Measurements from ENCODE around the gene UBL5. TPM values are rescaled to one million over a fixed set of nuclear protein-coding genes. Genes with fewer than 3 reads are reported as not detected.

Gene UBL5
- total RNA-seq, 4 donors from 2014 or later = 177 to 258 (median 207) TPM

DNA sequence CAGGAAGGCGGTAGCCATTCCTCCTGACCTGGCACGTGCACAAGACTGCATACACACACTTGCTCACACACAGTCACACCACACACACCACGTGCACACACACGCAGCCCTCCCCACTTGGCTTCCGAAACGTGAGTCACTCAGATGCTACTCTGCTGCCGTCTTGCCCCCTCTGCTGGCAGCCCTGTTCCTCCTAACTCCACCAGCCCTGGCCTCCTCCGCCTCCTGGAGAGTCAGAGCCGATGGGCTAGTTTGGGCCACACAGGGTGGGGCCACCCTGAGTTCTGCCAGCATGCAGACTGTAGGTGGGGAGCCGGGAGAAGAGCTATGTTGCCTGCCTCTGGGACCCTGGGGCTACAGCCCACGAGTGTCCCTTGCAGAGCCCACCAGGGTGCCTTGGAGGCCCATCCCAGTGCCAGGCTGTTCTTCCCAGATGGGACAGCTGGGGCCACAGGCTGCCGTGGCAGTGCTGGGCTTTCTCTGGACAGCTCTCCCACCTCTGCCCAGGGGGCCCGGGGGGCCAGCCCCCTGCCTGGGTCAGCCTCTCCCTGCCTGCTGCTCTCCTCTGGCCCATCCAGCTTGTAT, 19.5 kb downstream of the UBL5 start:
- Histone ChIP-seq H3K27me3 (no peaks in the 10 kb centered on the region), H3K27ac (no peak overlapping the region), H3K36me3 (peaks cover 0 to 65% (median 0%) of the 10 kb centered on the region in 3 donors), H3K9me3 (no peaks in the 10 kb centered on the region), H3K4me1 (no peaks in the 10 kb centered on the region), H3K4me3 (no peak overlapping the region)
- TF ChIP-seq POLR2A (IDR thresholded peaks at IDR 0.05) = no peak
- TF ChIP-seq, protein P1, sequence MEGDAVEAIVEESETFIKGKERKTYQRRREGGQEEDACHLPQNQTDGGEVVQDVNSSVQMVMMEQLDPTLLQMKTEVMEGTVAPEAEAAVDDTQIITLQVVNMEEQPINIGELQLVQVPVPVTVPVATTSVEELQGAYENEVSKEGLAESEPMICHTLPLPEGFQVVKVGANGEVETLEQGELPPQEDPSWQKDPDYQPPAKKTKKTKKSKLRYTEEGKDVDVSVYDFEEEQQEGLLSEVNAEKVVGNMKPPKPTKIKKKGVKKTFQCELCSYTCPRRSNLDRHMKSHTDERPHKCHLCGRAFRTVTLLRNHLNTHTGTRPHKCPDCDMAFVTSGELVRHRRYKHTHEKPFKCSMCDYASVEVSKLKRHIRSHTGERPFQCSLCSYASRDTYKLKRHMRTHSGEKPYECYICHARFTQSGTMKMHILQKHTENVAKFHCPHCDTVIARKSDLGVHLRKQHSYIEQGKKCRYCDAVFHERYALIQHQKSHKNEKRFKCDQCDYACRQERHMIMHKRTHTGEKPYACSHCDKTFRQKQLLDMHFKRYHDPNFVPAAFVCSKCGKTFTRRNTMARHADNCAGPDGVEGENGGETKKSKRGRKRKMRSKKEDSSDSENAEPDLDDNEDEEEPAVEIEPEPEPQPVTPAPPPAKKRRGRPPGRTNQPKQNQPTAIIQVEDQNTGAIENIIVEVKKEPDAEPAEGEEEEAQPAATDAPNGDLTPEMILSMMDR (IDR thresholded peaks at IDR 0.05) = peak in 1 of 6 experiments; percentile 21
- DNase-seq = peak in 1 of 3 donors; percentile 51

DNA sequence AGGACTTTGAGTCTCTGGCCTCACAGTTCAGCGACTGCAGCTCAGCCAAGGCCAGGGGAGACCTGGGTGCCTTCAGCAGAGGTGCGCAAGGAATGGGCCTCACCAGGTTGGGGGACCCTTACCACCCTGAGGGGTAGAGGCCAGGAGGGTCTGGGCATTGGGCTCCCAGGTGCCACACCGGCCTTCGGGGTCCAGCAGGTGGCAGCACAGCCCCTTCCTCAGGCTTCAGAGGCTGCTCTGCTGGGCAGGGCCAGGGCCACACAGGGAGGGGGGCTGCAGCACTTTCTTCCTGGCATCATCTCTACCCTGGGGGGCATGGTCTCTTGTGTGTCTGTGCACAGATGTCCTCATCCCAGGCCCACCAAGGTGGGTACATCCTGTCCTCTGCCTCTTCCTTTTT, 20.3 kb downstream of the UBL5 start:
- no peak for TF ChIP-seq POLR2A (IDR thresholded peaks at IDR 0.05)
- TF ChIP-seq, protein P1 (IDR thresholded peaks at IDR 0.05) = peak in 4 of 6 experiments; percentile 18 to 25 (median 20)
- no peak overlapping the region for H3K27ac ChIP-seq
- H3K27me3 ChIP-seq = no peaks in the 10 kb centered on the region
- H3K36me3 ChIP-seq = peaks cover 0 to 56% (median 0%) of the 10 kb centered on the region in 3 donors
- H3K9me3 ChIP-seq = no peaks in the 10 kb centered on the region
- no peaks in the 10 kb centered on the region for H3K4me1 ChIP-seq
- no peak for DNase-seq
- no peak overlapping the region for H3K4me3 ChIP-seq

DNA sequence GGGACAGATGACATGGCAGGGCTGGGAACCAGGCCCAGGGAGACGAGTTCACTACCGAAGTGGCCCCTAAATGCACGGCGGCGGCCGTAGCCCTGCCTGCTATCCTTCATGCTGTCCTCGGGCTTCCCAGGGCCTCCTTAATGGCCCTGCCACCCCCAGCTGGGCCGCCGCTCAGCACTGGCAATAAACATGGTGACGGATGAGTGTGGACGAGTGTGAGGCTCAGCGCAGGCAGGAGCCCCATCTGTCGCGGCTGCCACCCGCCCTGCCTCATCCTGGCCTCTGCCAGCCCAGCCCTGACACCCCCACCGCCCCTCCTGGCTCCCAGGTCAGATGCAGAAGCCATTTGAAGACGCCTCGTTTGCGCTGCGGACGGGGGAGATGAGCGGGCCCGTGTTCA, 21.0 kb downstream of the UBL5 start:
- H3K4me3 ChIP-seq = no peak overlapping the region
- TF ChIP-seq, protein P1 (IDR thresholded peaks at IDR 0.05) = no peak
- no peak for TF ChIP-seq POLR2A (IDR thresholded peaks at IDR 0.05)
- H3K27ac ChIP-seq = no peak overlapping the region
- H3K36me3 ChIP-seq = peaks cover 0 to 49% (median 0%) of the 10 kb centered on the region in 3 donors
- no peaks in the 10 kb centered on the region for H3K27me3 ChIP-seq
- no peak for DNase-seq
- H3K9me3 ChIP-seq = no peaks in the 10 kb centered on the region
- no peaks in the 10 kb centered on the region for H3K4me1 ChIP-seq

DNA sequence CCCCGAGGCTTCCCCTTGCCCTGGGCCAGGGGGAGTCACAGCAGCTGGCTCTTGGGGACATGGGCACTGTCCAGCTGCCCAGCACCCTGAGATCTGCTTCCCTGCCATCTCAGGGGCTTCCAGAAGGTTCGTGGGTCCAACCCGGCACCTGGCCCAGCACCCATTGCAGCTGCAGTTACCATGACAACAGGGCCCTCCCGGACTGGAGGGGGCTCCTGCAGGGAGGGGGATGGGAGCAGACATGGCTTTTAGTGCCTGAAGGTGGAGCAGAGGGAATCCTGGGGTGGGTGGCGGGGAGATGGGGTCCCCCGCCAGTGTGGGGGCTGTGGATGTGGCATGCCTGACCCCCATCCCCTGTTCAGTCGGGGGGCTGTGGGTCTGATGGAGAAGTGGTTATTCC, 22.1 kb downstream of the UBL5 start:
- Histone ChIP-seq H3K27me3 (no peaks in the 10 kb centered on the region), H3K4me1 (no peaks in the 10 kb centered on the region), H3K4me3 (no peak overlapping the region), H3K27ac (no peak overlapping the region), H3K36me3 (peaks cover 0 to 39% (median 0%) of the 10 kb centered on the region in 3 donors), H3K9me3 (no peaks in the 10 kb centered on the region)
- no peak for TF ChIP-seq POLR2A (IDR thresholded peaks at IDR 0.05)
- TF ChIP-seq, protein P1 (IDR thresholded peaks at IDR 0.05) = no peak
- no peak for DNase-seq

DNA sequence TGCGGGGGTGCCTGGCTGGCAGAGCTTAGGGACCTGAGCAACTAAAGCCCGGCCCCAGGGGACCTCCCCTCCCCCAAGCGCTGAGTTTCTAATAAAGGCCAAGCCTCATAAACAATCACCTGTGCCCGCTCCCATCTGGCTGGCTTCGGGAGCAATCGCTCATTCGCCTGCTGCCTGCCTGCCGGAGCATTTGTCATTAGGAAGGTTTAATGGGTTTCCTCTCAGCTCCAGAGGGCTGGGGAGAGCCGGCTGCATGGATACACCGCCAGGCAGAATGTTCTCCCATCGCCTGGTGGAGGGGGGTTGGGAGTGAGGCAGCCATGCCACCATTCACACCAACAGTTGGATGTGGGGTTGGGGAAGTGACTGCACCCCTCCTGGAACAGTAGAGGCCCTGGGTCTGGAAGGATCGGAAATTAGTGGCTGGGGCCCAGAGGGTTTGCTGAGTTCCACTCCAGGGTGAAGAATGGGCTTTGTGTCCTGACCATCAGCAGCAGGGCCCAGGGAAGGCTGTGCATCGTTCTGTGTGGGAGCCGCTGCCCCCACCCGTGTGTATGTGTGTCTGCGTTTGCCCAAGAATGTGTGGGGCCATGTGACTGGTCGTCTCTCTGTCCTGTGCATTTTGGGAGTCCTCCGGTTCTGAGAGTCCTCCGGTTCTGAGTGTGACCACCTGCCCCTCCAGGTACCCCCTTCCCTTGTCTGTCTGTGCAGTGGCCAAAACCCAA, 22.7 kb downstream of the UBL5 start:
- H3K36me3 ChIP-seq = peaks cover 0 to 35% (median 0%) of the 10 kb centered on the region in 3 donors
- no peaks in the 10 kb centered on the region for H3K4me1 ChIP-seq
- DNase-seq = no peak
- no peaks in the 10 kb centered on the region for H3K27me3 ChIP-seq
- H3K9me3 ChIP-seq = no peaks in the 10 kb centered on the region
- TF ChIP-seq POLR2A (IDR thresholded peaks at IDR 0.05) = no peak
- TF ChIP-seq, protein P1 (IDR thresholded peaks at IDR 0.05) = no peak
- H3K27ac ChIP-seq = no peak overlapping the region
- H3K4me3 ChIP-seq = no peak overlapping the region
